ENCODE data around the gene JMJD1C.

GRCh38 chr10:63430091-63430998, 35.4 kb downstream of the JMJD1C start:
- TF ChIP-seq, protein P1, sequence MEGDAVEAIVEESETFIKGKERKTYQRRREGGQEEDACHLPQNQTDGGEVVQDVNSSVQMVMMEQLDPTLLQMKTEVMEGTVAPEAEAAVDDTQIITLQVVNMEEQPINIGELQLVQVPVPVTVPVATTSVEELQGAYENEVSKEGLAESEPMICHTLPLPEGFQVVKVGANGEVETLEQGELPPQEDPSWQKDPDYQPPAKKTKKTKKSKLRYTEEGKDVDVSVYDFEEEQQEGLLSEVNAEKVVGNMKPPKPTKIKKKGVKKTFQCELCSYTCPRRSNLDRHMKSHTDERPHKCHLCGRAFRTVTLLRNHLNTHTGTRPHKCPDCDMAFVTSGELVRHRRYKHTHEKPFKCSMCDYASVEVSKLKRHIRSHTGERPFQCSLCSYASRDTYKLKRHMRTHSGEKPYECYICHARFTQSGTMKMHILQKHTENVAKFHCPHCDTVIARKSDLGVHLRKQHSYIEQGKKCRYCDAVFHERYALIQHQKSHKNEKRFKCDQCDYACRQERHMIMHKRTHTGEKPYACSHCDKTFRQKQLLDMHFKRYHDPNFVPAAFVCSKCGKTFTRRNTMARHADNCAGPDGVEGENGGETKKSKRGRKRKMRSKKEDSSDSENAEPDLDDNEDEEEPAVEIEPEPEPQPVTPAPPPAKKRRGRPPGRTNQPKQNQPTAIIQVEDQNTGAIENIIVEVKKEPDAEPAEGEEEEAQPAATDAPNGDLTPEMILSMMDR (IDR thresholded peaks at IDR 0.05), result no peak
- no peak for TF ChIP-seq POLR2A (IDR thresholded peaks at IDR 0.05)

Data from adrenal gland (tissue), 5 donors.